ENCODE results near the gene KANSL3.

- TF ChIP-seq FOXM1 (IDR thresholded peaks at IDR 0.05; ENCODE audit: borderline replicate concordance, low read depth) (no peak), EP300 (IDR thresholded peaks at IDR 0.05; ENCODE audit: borderline replicate concordance) (no peak), MAX (IDR thresholded peaks at IDR 0.05) (no peak), TEAD4 (IDR thresholded peaks at IDR 0.05) (no peak), CEBPB (IDR thresholded peaks at IDR 0.05) (no peak), TAF1 (IDR thresholded peaks at IDR 0.05; ENCODE audit: low read depth) (no peak), YY1 (IDR thresholded peaks at IDR 0.05; ENCODE audit: low read depth) (no peak), RAD21 (IDR thresholded peaks at IDR 0.05; ENCODE audit: low read depth) (no peak)
These were observed 90.9 kb downstream of the KANSL3 start for GRCh38 chr2:96547203-96547641.
